OCI-LY3 (cell line): ENCODE results near the gene HAPLN2.

ENCODE experiments used
- H2AFZ ChIP-seq: fragments of 200-600, 300-600 bp; shearing (Covaris generic); 2 replicates; pipeline ENCODE4 v1.6.0; 2014; ENCODE audit warnings: antibody characterized with exemption, low read depth, low read length
- H3K27ac ChIP-seq: fragments of 200-600, 300-600 bp; sonication (generic); 2 replicates; pipeline ENCODE4 v1.5.1; 2014; ENCODE audit warnings: mild to moderate bottlenecking, low read length, moderate library complexity, mixed read lengths
- H3K27me3 ChIP-seq: fragments of 200-600, 300-600 bp; sonication (generic); 2 replicates; pipeline ENCODE4 v1.6.1; 2014; ENCODE audit warnings: low read depth, low read length, mixed read lengths
- H3K36me3 ChIP-seq: fragments of 200-600, 300-600 bp; sonication (generic); replicated peaks from 2 replicates; pipeline ENCODE3; 2014; ENCODE audit warnings: low read depth, low read length, mixed read lengths
- H3K4me1 ChIP-seq: fragments of 300-600, 200-600 bp; sonication (generic); 2 replicates; pipeline ENCODE4 v1.6.1; 2014; ENCODE audit warnings: low read length, mixed read lengths
- H3K4me2 ChIP-seq: fragments of 200-600, 300-600 bp; sonication (generic); 2 replicates; pipeline ENCODE4 v1.6.1; 2014; ENCODE audit warnings: low read length, mixed read lengths
- H3K4me3 ChIP-seq: fragments of 300-600, 200-600 bp; sonication (generic); 2 replicates; pipeline ENCODE4 v1.5.1; 2014; ENCODE audit warnings: antibody characterized with exemption, mild to moderate bottlenecking, low read length, moderate library complexity
- H3K79me2 ChIP-seq: fragments of 300-600, 200-600 bp; shearing (Covaris generic); 2 replicates; pipeline ENCODE4 v1.6.1; 2014; ENCODE audit warnings: mild to moderate bottlenecking, low read length, mixed read lengths
- H3K9ac ChIP-seq: fragments of 300-600, 200-600 bp; shearing (Covaris generic); 2 replicates; pipeline ENCODE4 v1.6.0; 2014; ENCODE audit warnings: mild to moderate bottlenecking, low read length, moderate library complexity
- H3K9me3 ChIP-seq: fragments of 200-600, 300-600 bp; shearing (Covaris generic); 2 replicates; pipeline ENCODE4 v1.6.1; 2014; ENCODE audit warnings: low read length, mixed read lengths; ENCODE audit not compliant: insufficient read depth
- H4K20me1 ChIP-seq: fragments of 200-600, 300-600 bp; sonication (generic); 2 replicates; pipeline ENCODE4 v1.6.1; 2016; ENCODE audit warnings: low read length, mixed read lengths; ENCODE audit not compliant: insufficient read depth
- CTCF ChIP-seq: fragments of 200-600, 300-600 bp; sonication (generic); IDR thresholded peaks from 2 replicates; pipeline ENCODE4 v1.5.1; 2014; ENCODE audit warnings: antibody characterized with exemption, low read length, low read depth
- EZH2phosphoT487 ChIP-seq: fragments of 200-600 bp; shearing (Covaris generic); IDR thresholded peaks from 2 replicates; pipeline ENCODE4 v1.6.1; 2018; ENCODE audit warnings: antibody characterized with exemption, mixed run types, low read depth

Gene HAPLN2

GRCh38 chr1:156574039-156574633 lies 45.1 kb upstream of the HAPLN2 start:
- TF ChIP-seq EZH2phosphoT487 (no peak), CTCF (peak; percentile 16; the same call in 1 of the 2 replicates)
- Histone ChIP-seq H2AFZ (no peak overlapping the region), H3K9ac (no peak overlapping the region), H3K79me2 (no peaks in the 10 kb centered on the region), H3K4me1 (peaks cover 12% of the 10 kb centered on the region), H3K9me3 (no peaks in the 10 kb centered on the region), H3K4me2 (no peak overlapping the region), H3K27ac (no peak overlapping the region), H3K36me3 (no peaks in the 10 kb centered on the region), H3K27me3 (peaks cover 20% of the 10 kb centered on the region), H3K4me3 (no peak overlapping the region), H4K20me1 (no peaks in the 10 kb centered on the region)

- Histone ChIP-seq H3K9me3 (no peaks in the 10 kb centered on the region), H3K79me2 (no peaks in the 10 kb centered on the region), H3K4me3 (no peak overlapping the region), H3K27me3 (peaks cover 10% of the 10 kb centered on the region), H3K27ac (no peak overlapping the region), H3K9ac (no peak overlapping the region), H3K4me2 (no peak overlapping the region), H4K20me1 (no peaks in the 10 kb centered on the region), H2AFZ (no peak overlapping the region), H3K4me1 (peaks cover 3% of the 10 kb centered on the region; the same call in 1 of the 2 replicates), H3K36me3 (no peaks in the 10 kb centered on the region)
- TF ChIP-seq EZH2phosphoT487, result no peak
- TF ChIP-seq CTCF, result no peak
Observed at GRCh38 chr1:156577550-156577949, 41.7 kb upstream of the HAPLN2 start.

DNA sequence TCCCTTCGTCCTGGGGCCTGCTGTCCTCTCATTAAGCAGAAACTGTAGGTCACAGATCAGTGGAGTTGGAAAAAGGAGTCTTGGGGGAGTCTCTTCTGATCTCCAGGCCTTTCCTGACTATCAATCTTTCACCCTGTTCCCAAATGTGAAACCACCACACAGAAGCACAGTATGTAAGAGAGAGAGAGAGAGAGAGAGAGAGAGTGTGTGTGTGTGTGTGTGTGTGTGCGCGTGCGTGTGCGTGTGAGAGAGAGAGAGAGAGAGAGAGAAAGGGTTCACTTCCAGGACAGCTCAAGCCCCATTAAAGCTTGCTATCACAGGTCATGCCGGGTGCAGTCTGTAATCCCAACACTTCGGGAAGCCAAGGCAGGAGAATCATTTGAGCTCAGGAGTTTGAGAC lies 41.2 kb upstream of the HAPLN2 start:
- peaks cover 10% of the 10 kb centered on the region for H3K27me3 ChIP-seq
- H3K9ac ChIP-seq, result no peak overlapping the region
- no peak overlapping the region for H3K4me3 ChIP-seq
- no peaks in the 10 kb centered on the region for H3K79me2 ChIP-seq
- H3K4me2 ChIP-seq, result no peak overlapping the region
- no peak overlapping the region for H2AFZ ChIP-seq
- no peaks in the 10 kb centered on the region for H3K4me1 ChIP-seq
- no peak overlapping the region for H3K27ac ChIP-seq
- no peak for TF ChIP-seq EZH2phosphoT487
- no peak for TF ChIP-seq CTCF
- H3K36me3 ChIP-seq, result no peaks in the 10 kb centered on the region
- H3K9me3 ChIP-seq, result no peaks in the 10 kb centered on the region
- H4K20me1 ChIP-seq, result no peaks in the 10 kb centered on the region

DNA sequence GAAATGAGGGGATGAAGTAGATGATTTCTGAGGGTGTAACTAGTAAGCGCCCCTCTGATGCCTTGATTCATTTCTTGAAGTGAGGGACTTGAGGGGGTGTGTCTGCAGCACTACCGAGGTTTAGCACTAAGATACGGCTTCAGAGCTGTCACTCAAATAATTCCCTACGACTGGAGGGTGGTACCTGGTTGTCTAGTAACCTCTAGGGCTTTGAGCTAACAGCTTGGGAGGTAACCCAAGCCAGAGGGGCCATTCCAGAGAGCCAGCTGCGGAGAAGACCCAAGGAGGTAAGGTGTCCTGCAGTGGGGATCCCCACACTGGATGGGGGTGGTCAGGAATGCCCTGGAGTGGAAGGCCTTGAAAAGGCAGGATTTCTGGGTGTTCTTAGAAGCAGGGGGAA lies 39.7 kb upstream of the HAPLN2 start, which contains the start of gene TTC24:
Gene TTC24 (plus strand): TSS at position 252 of the 400 bp plus-strand sequence. CDS start 1,642 bp downstream, outside the sequence.
- no peak within 1 kb of the TSS for H2AFZ ChIP-seq
- no peaks in the 10 kb centered on the region for H3K9me3 ChIP-seq
- H3K27me3 ChIP-seq, result peaks cover 5% of the 10 kb centered on the region; the same call in 1 of the 2 replicates
- no peaks in the 10 kb centered on the region for H4K20me1 ChIP-seq
- H3K36me3 ChIP-seq, result no peaks in the 10 kb centered on the region
- H3K27ac ChIP-seq, result no peak within 1 kb of the TSS
- H3K4me3 ChIP-seq, result no peak within 1 kb of the TSS
- H3K4me1 ChIP-seq, result peaks cover 4% of the 10 kb centered on the region; the same call in 1 of the 2 replicates
- H3K9ac ChIP-seq, result no peak within 1 kb of the TSS
- H3K79me2 ChIP-seq, result no peaks in the 10 kb centered on the region
- TF ChIP-seq EZH2phosphoT487, result no peak
- TF ChIP-seq CTCF, result no peak
- no peak within 1 kb of the TSS for H3K4me2 ChIP-seq
